GM18951 (cell line): Measurements from ENCODE around the gene LRP10.

ENCODE experiments used
- POLR2A ChIP-seq: IDR thresholded peaks from 4 replicates; pipeline ENCODE4 v1.6.1; 2011; ENCODE audit warnings: mild to moderate bottlenecking; ENCODE audit not compliant: insufficient read length, insufficient read depth; ENCODE audit errors: extremely low read depth
- in situ Hi-C: fragments of 300-500 bp; cut with MboI; formaldehyde crosslinking; loops from one replicate; pipeline ENCODE4 v1.12.0; 2022; ENCODE audit warnings: low sequenced_read_pairs, mixed read lengths, inconsistent platforms; ENCODE audit not compliant: unreplicated experiment

LRP10 gene

DNA sequence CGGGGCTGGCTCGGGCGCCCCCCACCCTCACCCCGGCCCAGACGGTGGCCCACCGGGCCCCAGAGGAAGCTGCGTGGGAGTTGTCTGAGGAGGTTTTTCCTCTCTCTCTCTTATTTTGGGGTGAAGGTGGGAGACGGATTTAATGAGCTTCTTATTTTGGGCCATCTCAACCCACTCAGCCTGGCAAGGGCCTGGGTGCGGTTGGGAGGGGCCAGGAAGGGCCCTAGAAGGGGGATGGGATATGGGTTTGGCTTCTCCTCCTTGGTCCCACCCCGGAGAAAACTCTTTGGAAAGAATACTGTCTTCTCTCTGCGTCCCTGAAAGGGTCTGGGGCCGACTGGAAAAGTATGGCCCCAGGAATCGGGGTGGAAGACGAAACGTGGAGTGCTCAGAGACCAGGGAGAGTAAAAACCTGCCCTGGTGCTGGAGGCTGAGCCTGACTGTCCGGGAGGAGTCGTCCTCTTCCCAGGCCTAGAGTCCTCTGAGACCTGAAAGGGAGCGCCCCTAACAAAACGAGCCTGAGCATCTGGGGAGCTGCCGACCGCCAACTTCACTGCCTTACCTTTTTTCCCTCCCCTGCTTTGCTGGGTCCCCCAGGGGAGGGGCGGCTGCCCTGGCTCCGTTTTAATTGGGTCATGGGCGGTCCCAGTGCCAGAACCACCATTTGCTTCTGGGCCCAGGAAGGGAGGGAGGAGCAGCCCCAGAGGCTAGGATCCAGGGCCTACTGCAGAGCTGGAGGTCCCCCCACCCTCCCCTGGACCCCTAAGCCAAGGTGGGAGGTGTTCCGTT lies 33.6 kb upstream of the LRP10 start:
- in situ Hi-C loops, result no loop called here
- TF ChIP-seq POLR2A, result no peak

DNA sequence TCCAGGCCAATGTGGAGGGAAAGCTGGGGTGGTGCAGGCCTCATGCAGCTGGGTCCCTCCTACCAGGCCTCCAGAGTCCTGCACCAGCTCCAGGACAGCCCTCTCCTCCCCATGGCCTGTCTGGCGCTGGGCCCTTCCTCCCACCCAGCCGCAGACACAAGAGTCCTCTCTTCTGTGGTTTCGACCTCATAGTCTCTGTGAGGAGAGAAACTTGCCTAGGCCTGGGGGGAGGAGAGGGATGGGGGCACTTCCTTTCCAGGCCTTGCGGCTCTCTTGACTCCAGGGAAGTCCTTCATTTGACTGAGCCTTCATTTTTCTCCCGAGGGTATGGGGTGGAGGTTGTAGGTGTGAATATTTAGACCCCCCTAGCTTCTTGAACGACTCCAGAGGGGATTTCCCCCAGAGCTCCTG lies 32.9 kb upstream of the LRP10 start:
- TF ChIP-seq POLR2A, result no peak
- in situ Hi-C loops, result no loop called here

DNA sequence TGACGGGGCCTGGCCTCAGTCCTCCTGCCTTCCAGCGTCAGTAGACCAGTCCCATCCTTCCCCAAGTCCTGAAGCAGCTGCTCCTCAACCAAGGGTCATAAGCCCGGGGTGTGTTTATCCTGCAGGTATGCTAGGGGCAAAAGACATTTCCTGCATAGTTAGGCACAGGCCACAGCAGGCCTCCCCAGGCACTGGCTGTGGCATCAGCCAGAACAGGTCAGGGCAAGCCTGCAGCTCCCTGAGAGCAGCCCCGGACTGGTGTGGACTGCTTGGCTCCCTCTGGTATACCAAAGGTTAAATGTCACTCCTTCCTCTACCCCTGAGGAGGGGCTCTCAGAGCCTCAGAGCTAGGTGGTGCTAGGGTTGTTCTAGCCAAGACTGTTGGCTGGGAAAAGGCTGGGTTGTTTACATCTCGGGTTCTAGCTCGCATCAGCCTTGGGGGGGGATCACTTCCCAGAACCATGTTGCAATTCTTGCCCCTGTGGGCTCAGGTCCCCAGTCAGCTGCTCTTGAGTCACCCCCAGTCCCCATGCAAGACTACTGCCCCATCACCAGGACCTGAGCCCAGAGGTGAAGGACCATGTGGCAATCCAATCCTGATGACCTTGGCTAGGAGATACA lies 32.3 kb upstream of the LRP10 start:
- no peak for TF ChIP-seq POLR2A
- in situ Hi-C loops, result no loop called here

DNA sequence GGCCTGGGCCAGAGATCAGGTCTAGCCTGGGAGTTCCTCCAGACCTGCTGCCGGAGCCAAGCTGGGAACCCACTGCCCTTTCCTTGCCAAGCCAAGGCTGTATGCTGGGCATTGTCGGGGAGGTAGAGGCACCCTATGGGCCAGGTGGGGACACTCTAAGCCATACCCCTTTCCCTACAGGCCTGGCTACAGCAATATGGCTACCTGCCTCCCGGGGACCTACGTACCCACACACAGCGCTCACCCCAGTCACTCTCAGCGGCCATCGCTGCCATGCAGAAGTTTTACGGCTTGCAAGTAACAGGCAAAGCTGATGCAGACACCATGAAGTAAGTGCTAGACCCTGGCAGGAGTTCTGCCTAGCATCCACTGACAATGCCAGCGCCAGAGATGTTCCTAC lies 30.2 kb upstream of the LRP10 start:
- TF ChIP-seq POLR2A, result no peak
- in situ Hi-C loops, result loop anchor here (10.0 kb wide), 1 partner anchor 187 kb away; no protein-coding TSS in a partner anchor

- in situ Hi-C loops, result loop anchor here (10.0 kb wide), 1 partner anchor 187 kb away; no protein-coding TSS in a partner anchor
- TF ChIP-seq POLR2A, result no peak
Observed at GRCh38 chr14:22841769-22842168, 29.8 kb upstream of the LRP10 start.

- in situ Hi-C loops, result loop anchor here (10.0 kb wide), 1 partner anchor 188 kb away; no protein-coding TSS in a partner anchor
- no peak for TF ChIP-seq POLR2A
Observed at GRCh38 chr14:22842211-22843122, 29.1 kb upstream of the LRP10 start.

- in situ Hi-C loops, result loop anchor here (10.0 kb wide), 1 partner anchor 189 kb away; no protein-coding TSS in a partner anchor
- no peak for TF ChIP-seq POLR2A
Observed at GRCh38 chr14:22843123-22843925, 28.2 kb upstream of the LRP10 start.

GRCh38 chr14:22844221-22845102 lies 27.1 kb upstream of the LRP10 start:
- in situ Hi-C loops, result loop anchor here (10.0 kb wide), 1 partner anchor 190 kb away; no protein-coding TSS in a partner anchor

GRCh38 chr14:22845103-22845394 lies 26.5 kb upstream of the LRP10 start:
- TF ChIP-seq POLR2A, result no peak
- in situ Hi-C loops, result loop anchor here (10.0 kb wide), 1 partner anchor 190 kb away; no protein-coding TSS in a partner anchor

More at GRCh38 chr14:22844221-22845102, 27.1 kb upstream of the LRP10 start:
- TF ChIP-seq POLR2A, result no peak

DNA sequence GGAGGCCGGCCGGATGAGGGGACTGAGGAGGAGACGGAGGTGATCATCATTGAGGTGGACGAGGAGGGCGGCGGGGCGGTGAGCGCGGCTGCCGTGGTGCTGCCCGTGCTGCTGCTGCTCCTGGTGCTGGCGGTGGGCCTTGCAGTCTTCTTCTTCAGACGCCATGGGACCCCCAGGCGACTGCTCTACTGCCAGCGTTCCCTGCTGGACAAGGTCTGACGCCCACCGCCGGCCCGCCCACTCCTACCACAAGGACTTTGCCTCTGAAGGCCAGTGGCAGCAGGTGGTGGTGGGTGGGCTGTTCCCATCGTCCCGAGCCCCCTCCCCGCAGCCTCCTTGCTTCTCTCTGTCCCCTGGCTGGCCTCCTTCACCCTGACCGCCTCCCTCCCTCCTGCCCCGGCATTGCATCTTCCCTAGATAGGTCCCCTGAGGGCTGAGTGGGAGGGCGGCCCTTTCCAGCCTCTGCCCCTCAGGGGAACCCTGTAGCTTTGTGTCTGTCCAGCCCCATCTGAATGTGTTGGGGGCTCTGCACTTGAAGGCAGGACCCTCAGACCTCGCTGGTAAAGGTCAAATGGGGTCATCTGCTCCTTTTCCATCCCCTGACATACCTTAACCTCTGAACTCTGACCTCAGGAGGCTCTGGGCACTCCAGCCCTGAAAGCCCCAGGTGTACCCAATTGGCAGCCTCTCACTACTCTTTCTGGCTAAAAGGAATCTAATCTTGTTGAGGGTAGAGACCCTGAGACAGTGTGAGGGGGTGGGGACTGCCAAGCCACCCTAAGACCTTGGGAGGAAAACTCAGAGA lies 25.5 kb upstream of the LRP10 start:
- in situ Hi-C loops, result loop anchor here (10.0 kb wide), 1 partner anchor 191 kb away; no protein-coding TSS in a partner anchor
- no peak for TF ChIP-seq POLR2A
